ENCODE results near the gene CAMK1D.

DNA sequence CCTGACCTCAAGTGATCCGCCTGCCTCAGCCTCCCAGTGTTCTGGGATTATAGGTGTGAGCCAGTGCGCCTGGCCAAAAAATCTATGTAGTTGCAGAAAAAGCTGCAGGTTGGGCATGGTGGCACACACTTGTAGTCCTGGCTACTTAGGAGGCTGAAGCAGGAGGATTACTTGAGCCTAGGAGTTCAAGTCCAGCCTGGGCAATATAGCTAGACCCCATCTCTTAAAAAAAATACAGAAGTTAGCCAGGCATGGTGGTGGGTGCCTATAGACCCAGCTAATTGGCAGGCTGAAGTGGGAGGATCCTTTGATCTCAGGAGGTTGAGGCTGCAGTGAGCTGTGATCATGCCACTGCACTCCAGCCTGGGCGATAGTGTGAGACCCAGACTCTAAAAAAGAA lies 24.8 kb upstream of the CAMK1D start:
- TF ChIP-seq CTCF (IDR thresholded peaks at IDR 0.05) (no peak), POLR2AphosphoS5 (IDR thresholded peaks at IDR 0.05) (no peak)

Measured in breast epithelium (tissue), 3 donors.